ENCODE measurements around the gene PDGFC. TPM values are rescaled to one million over a fixed set of nuclear protein-coding genes. Genes with fewer than 3 reads are reported as not detected.

Gene PDGFC
- total RNA-seq, 1 donor from 2014 or later = 42.5 TPM

- Mint-ChIP-seq H3K4me3 (ENCODE audit: low read depth) (peak overlapping the region; percentile 42), H3K36me3 (ENCODE audit: insufficient read depth) (peaks cover 7% of the 10 kb centered on the region), H3K27me3 (no peaks in the 10 kb centered on the region), H3K4me1 (ENCODE audit: low read depth) (peaks cover 61% of the 10 kb centered on the region), H3K9me3 (ENCODE audit: low read depth) (peaks cover 2% of the 10 kb centered on the region), H3K27ac (peak overlapping the region; percentile 93)
- DNase-seq (ENCODE audit: low spot score, unreplicated experiment) = no peak
- no peak for TF ChIP-seq CTCF (IDR thresholded peaks at IDR 0.05; ENCODE audit: unreplicated experiment)
Observed at GRCh38 chr4:156952078-156952759, 19.4 kb downstream of the PDGFC start.

GRCh38 chr4:156950948-156951347, 20.7 kb downstream of the PDGFC start:
- H3K27me3 Mint-ChIP-seq = no peaks in the 10 kb centered on the region
- no peaks in the 10 kb centered on the region for H3K9me3 Mint-ChIP-seq (ENCODE audit: low read depth)
- no peak for DNase-seq (ENCODE audit: low spot score, unreplicated experiment)
- peaks cover 5% of the 10 kb centered on the region for H3K36me3 Mint-ChIP-seq (ENCODE audit: insufficient read depth)
- no peak overlapping the region for H3K4me3 Mint-ChIP-seq (ENCODE audit: low read depth)
- no peak for TF ChIP-seq CTCF (IDR thresholded peaks at IDR 0.05; ENCODE audit: unreplicated experiment)
- H3K27ac Mint-ChIP-seq = peak overlapping the region; percentile 93
- peaks cover 69% of the 10 kb centered on the region for H3K4me1 Mint-ChIP-seq (ENCODE audit: low read depth)

GRCh38 chr4:156950090-156950489, 21.5 kb downstream of the PDGFC start:
- H3K36me3 Mint-ChIP-seq (ENCODE audit: insufficient read depth) = peaks cover 2% of the 10 kb centered on the region
- H3K9me3 Mint-ChIP-seq (ENCODE audit: low read depth) = no peaks in the 10 kb centered on the region
- H3K4me3 Mint-ChIP-seq (ENCODE audit: low read depth) = no peak overlapping the region
- H3K27ac Mint-ChIP-seq = peak overlapping the region; percentile 85
- DNase-seq (ENCODE audit: low spot score, unreplicated experiment) = no peak
- TF ChIP-seq CTCF (IDR thresholded peaks at IDR 0.05; ENCODE audit: unreplicated experiment) = no peak
- peaks cover 72% of the 10 kb centered on the region for H3K4me1 Mint-ChIP-seq (ENCODE audit: low read depth)
- no peaks in the 10 kb centered on the region for H3K27me3 Mint-ChIP-seq

GRCh38 chr4:156949373-156949814, 22.2 kb downstream of the PDGFC start:
- H3K4me3 Mint-ChIP-seq (ENCODE audit: low read depth) = peak overlapping the region; percentile 13
- TF ChIP-seq CTCF (IDR thresholded peaks at IDR 0.05; ENCODE audit: unreplicated experiment) = no peak
- no peaks in the 10 kb centered on the region for H3K36me3 Mint-ChIP-seq (ENCODE audit: insufficient read depth)
- no peak for DNase-seq (ENCODE audit: low spot score, unreplicated experiment)
- peak overlapping the region; percentile 85 for H3K27ac Mint-ChIP-seq
- H3K27me3 Mint-ChIP-seq = no peaks in the 10 kb centered on the region
- no peaks in the 10 kb centered on the region for H3K9me3 Mint-ChIP-seq (ENCODE audit: low read depth)
- peaks cover 74% of the 10 kb centered on the region for H3K4me1 Mint-ChIP-seq (ENCODE audit: low read depth)

GRCh38 chr4:156948738-156949137, 22.9 kb downstream of the PDGFC start:
- Mint-ChIP-seq H3K4me3 (ENCODE audit: low read depth) (no peak overlapping the region), H3K27ac (peak overlapping the region; percentile 70), H3K9me3 (ENCODE audit: low read depth) (no peaks in the 10 kb centered on the region), H3K4me1 (ENCODE audit: low read depth) (peaks cover 75% of the 10 kb centered on the region), H3K36me3 (ENCODE audit: insufficient read depth) (no peaks in the 10 kb centered on the region), H3K27me3 (no peaks in the 10 kb centered on the region)
- no peak for DNase-seq (ENCODE audit: low spot score, unreplicated experiment)
- no peak for TF ChIP-seq CTCF (IDR thresholded peaks at IDR 0.05; ENCODE audit: unreplicated experiment)
